Left hindlimb (tissue), 1 donor: ENCODE data around the gene CD247.

ENCODE experiments used
- DNase-seq: peaks from one replicate; pipeline ENCODE4 v3.0.0-alpha.2; 2018

CD247 gene

GRCh38 chr1:167431909-167432650 is 86.2 kb downstream of the CD247 start:
- no peak for DNase-seq

- no peak for DNase-seq
Observed at GRCh38 chr1:167431261-167431908, 86.9 kb downstream of the CD247 start.

- DNase-seq = no peak
Observed at GRCh38 chr1:167430849-167431242, 87.5 kb downstream of the CD247 start.

GRCh38 chr1:167430134-167430848 is 88.0 kb downstream of the CD247 start:
- DNase-seq = no peak

GRCh38 chr1:167429612-167430011 is 88.7 kb downstream of the CD247 start:
- no peak for DNase-seq

- DNase-seq = no peak
Observed at GRCh38 chr1:167428395-167428794, 89.9 kb downstream of the CD247 start.

GRCh38 chr1:167427848-167428247 is 90.5 kb downstream of the CD247 start:
- DNase-seq = no peak

GRCh38 chr1:167426716-167427115 is 91.6 kb downstream of the CD247 start:
- DNase-seq = no peak

GRCh38 chr1:167425482-167425881 is 92.8 kb downstream of the CD247 start:
- DNase-seq = no peak

- DNase-seq = no peak
Observed at GRCh38 chr1:167423684-167424619, 94.4 kb downstream of the CD247 start.

GRCh38 chr1:167420510-167420909 is 97.8 kb downstream of the CD247 start:
- no peak for DNase-seq

GRCh38 chr1:167419245-167419644 is 99.1 kb downstream of the CD247 start:
- no peak for DNase-seq

- DNase-seq = no peak
Observed at GRCh38 chr1:167418391-167418790, 99.9 kb downstream of the CD247 start.

GRCh38 chr1:167416506-167416905 is 101.8 kb downstream of the CD247 start:
- DNase-seq = no peak

GRCh38 chr1:167413328-167413727 is 105.0 kb downstream of the CD247 start:
- no peak for DNase-seq

- no peak for DNase-seq
Observed at GRCh38 chr1:167412920-167413319, 105.4 kb downstream of the CD247 start.

GRCh38 chr1:167412072-167412471 is 106.3 kb downstream of the CD247 start:
- no peak for DNase-seq

- DNase-seq = no peak
Observed at GRCh38 chr1:167409183-167409582, 109.1 kb downstream of the CD247 start.

GRCh38 chr1:167408355-167408754 is 110.0 kb downstream of the CD247 start:
- DNase-seq = no peak

GRCh38 chr1:167404908-167405307 is 113.4 kb downstream of the CD247 start:
- no peak for DNase-seq

GRCh38 chr1:167404161-167404888 is 114.0 kb downstream of the CD247 start:
- DNase-seq = no peak

- peak; percentile 35 for DNase-seq
Observed at GRCh38 chr1:167401260-167401873, 117.0 kb downstream of the CD247 start.
